Ovary (tissue), 9 donors: ENCODE results near the gene TRAPPC3. TPM values are rescaled to one million over a fixed set of nuclear protein-coding genes. Genes with fewer than 3 reads are reported as not detected.

ENCODE experiments used
- DNase-seq, 5 donors: peaks; one replicate each; pipeline ENCODE4 v3.0.0-alpha.2; 2019 to 2020
- H3K27ac ChIP-seq, 2 donors: fragments of 200-600 bp; one replicate each; pipeline versions ENCODE4 v1.5.1 to v1.8.0; 2019 to 2022
- H3K27me3 ChIP-seq: fragments of 200-600 bp; one replicate; pipeline ENCODE4 v1.8.0; 2022
- H3K36me3 ChIP-seq: fragments of 200-600 bp; sonication (generic); one replicate; pipeline ENCODE4 v1.5.1; 2019
- H3K4me1 ChIP-seq: one replicate; pipeline ENCODE4 v1.8.1; 2013; ENCODE audit warnings: mild to moderate bottlenecking, moderate library complexity; ENCODE audit not compliant: insufficient read depth
- H3K4me3 ChIP-seq: fragments of 200-600 bp; sonication (generic); one replicate; pipeline ENCODE4 v1.5.1; 2017
- H3K9me3 ChIP-seq, 2 donors: fragments of 200-600 bp in 1 of 2; sonication (generic) in 1 of 2; one replicate each; pipeline versions ENCODE4 v1.5.1 to v1.8.1; 2013 to 2019; ENCODE audit warnings: mild to moderate bottlenecking in 1 of 2, moderate library complexity in 1 of 2
- CTCF ChIP-seq, 3 donors: fragments of 450-650 bp in 2 of 3; fragments of 200-600 bp in 1 of 3; IDR thresholded peaks; one replicate each; pipeline versions ENCODE4 v1.5.1 to v1.8.0; 2016 to 2022; ENCODE audit warnings: antibody characterized with exemption in 3 of 3, mild to moderate bottlenecking in 1 of 3
- EP300 ChIP-seq: sonication (generic); formaldehyde crosslinking; IDR thresholded peaks from one replicate; pipeline ENCODE4 v1.6.1; 2017; ENCODE audit warnings: antibody characterized with exemption
- POLR2A ChIP-seq: fragments of 450-650 bp; IDR thresholded peaks from one replicate; pipeline ENCODE4 v1.6.1; 2017; ENCODE audit warnings: antibody characterized with exemption, mild to moderate bottlenecking, moderate library complexity
- WGBS, 3 donors: extraction: QIAGEN DNeasy Blood & Tissue Kit in 1 of 3; methylation state at CpG; one replicate each; pipeline versions ENCODE4 v1.1.5 to v1.1.7; 2013 to 2017; 5-methylcytosine and 5-hydroxymethylcytosine counted together
- intact Hi-C, 4 donors: fragments of 100-400 bp; cut with DNase I; formaldehyde crosslinking; loops; one replicate each; pipeline versions ENCODE4 v1.11.0 to v1.15.1; 2022 to 2023
- polyA plus RNA-seq, 2 donors: library from polyadenylated mRNA; stranded (reverse); fragments of 200-250 nt in 1 of 2; fragments of 350-450 nt in 1 of 2; fragmentation: Illumina TruSeq in 1 of 2; extraction: RNeasy Lipid Tissue Mini Kit (QIAGEN cat#74804) in 1 of 2; gene quantifications; one replicate each; pipeline ENCODE4 v1.2.3, GENCODE V29; 2013 to 2014
- total RNA-seq, 7 donors: library from RNA; depleted of rRNA in 2 of 7; stranded (reverse); fragments of >200 nt in 2 of 7; fragmentation: NEBNext Ultra II Directional in 3 of 7; extraction: Animal tissue kit (Norgen Biotek cat#: 25700) in 3 of 7; gene quantifications; one replicate each; pipeline versions ENCODE4 v1.1.0 to v1.2.4, GENCODE V29; 2016 to 2023
- donor health status: DM: no; HTN: no; CAD: no; lungs with moderate emphysema.
- donor health status: DM: no; HTN: no; CAD: no.
- donor health status: Bipolar disorder and iron deficiency.
- donor health status: DM: yes; HTN: yes; CAD: no.
- donor health status: DM: no; HTN: no; CAD: no.
- donor health status: DM: yes; HTN: yes; CAD: no.

The TRAPPC3 gene
- total and polyA plus RNA-seq, 9 donors: 42.3 to 94.6 (median 45.2) TPM

- H3K4me1 ChIP-seq: no peaks in the 10 kb centered on the region
- no peaks in the 10 kb centered on the region for H3K36me3 ChIP-seq
- TF ChIP-seq EP300: no peak
- no peak for TF ChIP-seq POLR2A
- 78 to 86% (median 86%) methylated on average over 14 of the region's 14 CpGs for WGBS, 3 donors
- DNase-seq: no peak
- no peaks in the 10 kb centered on the region for H3K27me3 ChIP-seq
- H3K27ac ChIP-seq: no peak overlapping the region
- no peaks in the 10 kb centered on the region for H3K9me3 ChIP-seq
- H3K4me3 ChIP-seq: no peak overlapping the region
- intact Hi-C loops: loop anchor here in 1 of 4 donors (10.0 kb wide), 1 partner anchor 316 kb away; no protein-coding TSS in a partner anchor
Observed at GRCh38 chr1:36108314-36108713, 41.0 kb downstream of the TRAPPC3 start.

- intact Hi-C loops: loop anchor here in 1 of 4 donors (10.0 kb wide), 1 partner anchor 317 kb away; no protein-coding TSS in a partner anchor
- WGBS, 3 donors: 85 to 88% (median 86%) methylated on average over 9 of the region's 9 CpGs
- H3K27ac ChIP-seq: no peak overlapping the region
- H3K9me3 ChIP-seq: no peaks in the 10 kb centered on the region
- TF ChIP-seq EP300 (no peak), POLR2A (no peak), CTCF (IDR thresholded peaks at IDR 0.05) (no peak)
- H3K4me3 ChIP-seq: no peak overlapping the region
- no peaks in the 10 kb centered on the region for H3K4me1 ChIP-seq
- no peak for DNase-seq
- no peaks in the 10 kb centered on the region for H3K36me3 ChIP-seq
- no peaks in the 10 kb centered on the region for H3K27me3 ChIP-seq
Observed at GRCh38 chr1:36107394-36107793, 41.9 kb downstream of the TRAPPC3 start.

GRCh38 chr1:36106269-36106668, 43.0 kb downstream of the TRAPPC3 start:
- TF ChIP-seq EP300: no peak
- no peak for TF ChIP-seq POLR2A
- no peak for TF ChIP-seq CTCF (IDR thresholded peaks at IDR 0.05)
- Histone ChIP-seq H3K27ac (no peak overlapping the region), H3K4me3 (no peak overlapping the region), H3K9me3 (no peaks in the 10 kb centered on the region), H3K36me3 (no peaks in the 10 kb centered on the region), H3K27me3 (no peaks in the 10 kb centered on the region), H3K4me1 (no peaks in the 10 kb centered on the region)
- 41 to 49% (median 46%) methylated on average over 5 of the region's 5 CpGs for WGBS, 3 donors
- DNase-seq: no peak
- intact Hi-C loops: loop anchor here in 1 of 4 donors (10.0 kb wide), 1 partner anchor 319 kb away; no protein-coding TSS in a partner anchor

- intact Hi-C loops: loop anchor here in 2 of 4 donors (5.0 to 10.0 kb wide), 2 partner anchors 36 to 323 kb away; no protein-coding TSS in a partner anchor
- Histone ChIP-seq H3K36me3 (no peaks in the 10 kb centered on the region), H3K9me3 (no peaks in the 10 kb centered on the region), H3K27me3 (no peaks in the 10 kb centered on the region), H3K27ac (no peak overlapping the region), H3K4me1 (no peaks in the 10 kb centered on the region), H3K4me3 (no peak overlapping the region)
- no peak for TF ChIP-seq POLR2A
- TF ChIP-seq EP300: no peak
- TF ChIP-seq CTCF (IDR thresholded peaks at IDR 0.05): no peak
- DNase-seq: no peak
- 95 to 98% (median 96%) methylated on average over 5 of the region's 5 CpGs for WGBS, 3 donors
Observed at GRCh38 chr1:36101546-36101945, 47.7 kb downstream of the TRAPPC3 start.

GRCh38 chr1:36100376-36100775, 48.9 kb downstream of the TRAPPC3 start:
- intact Hi-C loops: loop anchor here in 2 of 4 donors (5.0 to 10.0 kb wide), 2 partner anchors 37 to 324 kb away; no protein-coding TSS in a partner anchor
- Histone ChIP-seq H3K27ac (no peak overlapping the region), H3K4me3 (no peak overlapping the region), H3K36me3 (no peaks in the 10 kb centered on the region), H3K27me3 (no peaks in the 10 kb centered on the region), H3K9me3 (no peaks in the 10 kb centered on the region), H3K4me1 (no peaks in the 10 kb centered on the region)
- TF ChIP-seq EP300 (no peak), POLR2A (no peak), CTCF (IDR thresholded peaks at IDR 0.05) (no peak)
- no peak for DNase-seq
- 67 to 72% (median 71%) methylated on average over 6 of the region's 6 CpGs for WGBS, 3 donors
